Activated CD4-positive, alpha-beta T cell treated with anti-CD3 and anti-CD28 coated beads, Interleukin-2, amount 50 U/mL, for 24 hours (primary cell): ENCODE results near the gene PRAMEF17.
"Not testable (repeated sequence)": the region's sequence is repeated elsewhere in the genome, so short reads cannot be mapped to it uniquely, and the experiment has no call there.

Experiments
- DNase-seq, 2 donors: peaks; one replicate each; pipeline ENCODE4 v3.0.0-alpha.2; 2020; ENCODE audit warnings: low read depth in 1 of 2, low spot score in 1 of 2

PRAMEF17 gene, protein sequence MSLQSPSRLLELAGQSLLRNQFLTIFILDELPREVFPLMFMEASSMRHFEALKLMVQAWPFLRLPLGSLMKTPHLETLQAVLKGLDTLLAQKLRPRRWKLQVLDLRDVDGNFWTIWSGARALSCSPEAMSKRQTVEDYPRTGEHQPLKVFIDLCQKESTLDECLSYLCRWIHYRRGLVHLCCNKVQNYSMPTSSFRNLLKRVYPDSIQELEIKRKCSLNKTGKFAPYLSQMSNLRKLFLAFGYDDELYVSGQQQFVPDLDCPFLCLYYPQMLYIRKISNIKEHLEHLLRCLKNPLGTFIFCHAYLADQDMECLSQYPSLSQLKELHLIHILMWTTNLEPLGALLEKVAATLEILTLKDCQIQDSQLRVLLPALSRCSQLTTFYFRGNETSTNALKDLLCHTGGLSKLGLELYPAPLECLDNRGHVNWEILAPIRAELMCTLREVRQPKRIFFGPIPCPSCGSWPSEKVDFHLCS

DNA sequence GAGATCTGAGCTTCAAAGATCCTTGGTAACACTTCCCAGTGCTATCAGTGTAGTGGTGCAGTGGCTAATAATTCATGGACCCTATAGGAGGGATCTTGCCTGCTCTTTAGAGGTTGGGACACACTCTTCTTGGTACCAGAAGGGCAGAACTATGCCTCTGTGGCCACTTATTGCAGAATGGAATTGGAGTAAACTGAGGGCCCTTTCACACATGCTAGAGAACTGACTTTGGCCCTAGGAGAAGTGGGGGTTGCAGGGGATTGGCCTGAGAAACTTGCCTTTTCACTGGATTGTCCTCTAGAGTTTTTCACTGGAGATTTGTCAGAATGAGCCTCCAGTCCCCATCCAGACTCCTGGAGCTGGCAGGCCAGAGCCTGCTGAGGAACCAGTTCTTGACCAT is at the start of gene PRAMEF17:
TSS of gene PRAMEF17 (plus strand) at position 301 of the 400 bp plus-strand sequence. CDS start at position 327, 26 bp downstream.
- DNase-seq: not testable (repeated sequence)

DNA sequence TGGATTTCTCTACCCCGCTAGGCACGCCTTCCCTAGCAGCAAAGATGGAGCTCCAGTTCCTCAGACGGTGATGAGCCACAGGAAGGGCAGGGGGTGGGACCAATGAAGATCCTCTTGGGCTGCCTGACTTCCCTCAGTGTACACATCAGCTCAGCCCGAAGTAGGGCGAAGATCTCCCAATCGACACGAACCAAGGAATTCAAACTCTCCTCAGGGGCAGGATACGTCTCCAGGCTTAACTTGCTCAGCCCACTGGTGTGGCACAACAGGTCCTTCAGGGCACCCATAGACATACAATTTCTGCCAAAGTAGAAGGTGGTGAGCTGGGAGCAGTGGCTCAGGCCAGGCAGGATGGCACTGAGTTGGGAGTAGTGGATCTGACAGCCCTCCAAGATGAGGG is 46.9 kb upstream of the PRAMEF17 start:
- DNase-seq: not testable (repeated sequence)

- not testable (repeated sequence) for DNase-seq
Measured at GRCh38 chr1:13347034-13347433, 42.4 kb upstream of the PRAMEF17 start, which contains the start of gene PRAMEF14. Gene PRAMEF14 (minus strand): TSS chr1:13347134. CDS start chr1:13345314, 1,820 bp downstream.

- not testable (repeated sequence) for DNase-seq
Measured at GRCh38 chr1:13353476-13353875, 36.0 kb upstream of the PRAMEF17 start.

- DNase-seq: not testable (repeated sequence)
Measured at GRCh38 chr1:13354475-13354874, 35.0 kb upstream of the PRAMEF17 start.

DNA sequence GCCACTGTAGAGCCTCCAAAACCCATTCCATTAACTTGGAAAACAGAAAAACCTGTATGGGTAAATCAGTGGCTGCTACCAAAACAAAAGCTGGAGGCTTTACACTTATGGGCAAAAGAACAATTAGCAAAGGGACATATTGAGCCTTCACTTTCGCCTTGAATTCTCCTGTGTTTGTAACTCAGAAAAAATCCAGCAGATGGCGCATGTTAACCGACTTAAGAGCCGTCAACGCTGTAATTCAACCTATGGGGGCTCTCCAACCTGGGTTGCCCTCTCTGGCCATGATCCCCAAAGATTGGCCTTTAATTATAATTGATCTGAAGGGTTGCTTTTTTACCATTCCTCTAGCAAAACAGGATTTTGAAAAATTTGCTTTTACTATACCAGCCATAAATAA is 32.7 kb upstream of the PRAMEF17 start:
- peak in 1 of 2 donors; percentile 28 for DNase-seq

- not testable (repeated sequence) for DNase-seq
Measured at GRCh38 chr1:13362364-13362763, 27.1 kb upstream of the PRAMEF17 start.

GRCh38 chr1:13364928-13365327 is 24.5 kb upstream of the PRAMEF17 start:
- not testable (repeated sequence) for DNase-seq

GRCh38 chr1:13366536-13366935 is 22.9 kb upstream of the PRAMEF17 start:
- not testable (repeated sequence) for DNase-seq

DNA sequence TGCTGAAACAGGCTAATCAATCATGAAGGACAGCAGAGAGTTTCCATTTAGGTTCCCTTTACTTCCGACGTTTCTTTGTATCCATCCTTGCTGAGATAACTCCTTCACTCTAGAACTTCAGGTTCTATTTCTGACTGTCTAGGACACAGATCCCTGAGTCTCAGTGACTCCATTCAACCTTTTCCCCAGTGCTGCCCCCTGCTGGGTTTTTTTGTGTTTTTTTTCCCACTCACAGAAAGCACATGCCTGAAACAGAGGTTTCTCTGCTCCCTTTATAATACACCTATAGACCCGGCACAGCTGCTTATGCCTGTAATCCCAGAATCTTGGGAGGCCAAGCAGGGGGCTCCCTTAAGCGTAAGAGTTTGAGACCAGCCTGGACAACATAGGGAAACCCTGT is 20.9 kb upstream of the PRAMEF17 start:
- peak in 1 of 2 donors; percentile 3 for DNase-seq

GRCh38 chr1:13378983-13379382 is 10.4 kb upstream of the PRAMEF17 start:
- DNase-seq: not testable (repeated sequence)

GRCh38 chr1:13380380-13380779 is 9.1 kb upstream of the PRAMEF17 start:
- not testable (repeated sequence) for DNase-seq

DNA sequence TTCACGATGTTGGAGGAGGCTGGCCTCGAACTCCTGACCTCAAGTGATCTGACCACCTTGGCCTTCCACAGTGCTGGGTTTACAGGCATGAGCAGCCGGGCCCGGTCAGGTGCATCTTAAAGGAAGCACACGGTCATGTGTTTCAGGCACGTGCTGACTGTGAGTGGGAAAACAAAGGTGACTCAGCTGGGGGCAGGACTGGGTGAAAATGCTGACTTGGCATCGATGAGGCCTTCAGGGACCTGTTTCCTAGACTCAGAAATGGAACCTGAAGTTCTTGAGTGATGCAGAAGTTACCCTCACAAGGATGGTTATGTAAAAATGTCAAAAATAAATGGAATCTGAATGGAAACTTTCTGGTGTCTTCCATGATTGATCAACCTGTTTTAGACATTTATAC is 3.6 kb downstream of the PRAMEF17 start:
- not testable (repeated sequence) for DNase-seq

- DNase-seq: not testable (repeated sequence)
Measured at GRCh38 chr1:13394761-13395160, 5.3 kb downstream of the PRAMEF17 start.

DNA sequence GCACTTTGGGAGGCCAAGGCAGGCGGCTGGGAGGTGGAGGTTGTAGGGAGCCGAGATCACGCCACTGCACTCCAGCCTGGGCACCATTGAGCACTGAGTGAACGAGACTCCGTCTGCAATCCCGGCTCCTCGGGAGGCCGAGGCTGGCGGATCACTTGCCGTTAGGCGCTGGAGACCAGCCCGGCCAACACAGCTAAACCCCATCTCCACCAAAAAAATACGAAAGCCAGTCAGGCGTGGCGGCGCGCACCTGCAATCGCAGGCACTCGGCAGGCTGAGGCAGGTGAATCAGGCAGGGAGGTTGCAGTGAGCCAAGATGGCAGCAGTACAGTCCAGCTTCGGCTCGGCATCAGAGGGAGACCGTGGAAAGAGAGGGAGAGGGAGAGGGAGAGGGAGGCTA is 5.9 kb downstream of the PRAMEF17 start:
- not testable (repeated sequence) for DNase-seq

GRCh38 chr1:13407811-13408210 is 18.4 kb downstream of the PRAMEF17 start:
- DNase-seq: no peak

DNA sequence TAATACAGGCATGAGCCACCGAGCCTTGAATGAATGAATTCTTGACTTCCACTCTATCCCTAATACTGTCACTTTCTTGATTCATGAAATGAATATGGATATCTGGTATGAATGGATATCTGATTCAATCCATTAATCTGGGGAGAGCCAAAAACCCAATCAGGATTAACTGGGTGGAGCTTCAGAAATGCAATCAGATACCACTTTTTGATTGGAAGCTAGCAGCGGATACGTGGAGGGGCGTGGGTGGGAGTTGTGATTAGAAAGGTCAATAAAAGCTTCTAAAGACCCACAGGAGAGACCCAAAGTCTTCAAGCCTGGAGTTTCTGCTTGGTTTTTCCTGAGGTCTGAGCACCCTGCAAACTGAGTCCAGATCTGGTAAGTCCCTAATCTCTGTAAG is 20.7 kb downstream of the PRAMEF17 start, which contains the start of gene PRAMEF20:
TSS of gene PRAMEF20 (plus strand) at position 301 of the 400 bp plus-strand sequence. CDS start 5,905 bp downstream, outside the sequence.
- not testable (repeated sequence) for DNase-seq

DNA sequence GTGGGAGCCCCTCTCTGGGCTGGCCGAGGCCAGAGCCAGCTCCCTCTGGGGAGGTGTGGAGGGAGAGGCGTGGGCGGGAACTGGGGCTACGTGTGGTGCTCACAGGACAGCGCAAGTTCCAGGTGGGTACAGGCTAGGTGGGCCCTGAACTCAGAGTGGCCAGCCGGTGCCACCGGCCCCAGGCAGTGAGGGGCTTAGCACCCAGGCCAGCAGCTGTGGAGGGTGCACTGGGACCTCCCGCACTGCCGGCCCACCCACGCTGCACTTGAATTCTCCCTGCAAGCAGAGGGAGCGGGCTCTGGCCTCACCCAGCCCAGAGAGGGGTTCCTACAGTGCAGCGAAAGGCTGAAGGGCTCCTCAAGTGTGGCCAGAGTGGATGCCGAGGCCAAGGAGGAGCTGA is 41.1 kb downstream of the PRAMEF17 start:
- DNase-seq: no peak

DNA sequence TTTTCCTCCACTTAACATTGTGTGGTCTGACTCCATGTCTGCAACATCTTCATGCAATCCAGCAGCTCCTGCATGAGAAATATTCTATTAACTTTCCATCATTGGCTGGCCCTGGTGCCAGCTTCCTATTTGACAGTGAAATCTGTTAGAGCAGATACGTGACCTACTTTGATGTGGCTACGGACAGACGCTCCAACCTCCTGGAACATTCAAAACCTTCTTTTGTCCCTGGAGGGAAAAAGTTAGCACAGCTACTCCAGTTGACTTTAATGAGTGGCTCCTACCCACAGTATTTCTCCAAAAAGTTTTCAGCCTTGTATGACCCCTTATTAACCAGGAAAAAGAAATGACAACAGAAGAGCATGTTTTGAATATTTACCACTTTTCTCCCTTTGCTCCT is 42.8 kb downstream of the PRAMEF17 start:
- DNase-seq: no peak

- DNase-seq: not testable (repeated sequence)
Measured at GRCh38 chr1:13433694-13434358, 44.4 kb downstream of the PRAMEF17 start.

DNA sequence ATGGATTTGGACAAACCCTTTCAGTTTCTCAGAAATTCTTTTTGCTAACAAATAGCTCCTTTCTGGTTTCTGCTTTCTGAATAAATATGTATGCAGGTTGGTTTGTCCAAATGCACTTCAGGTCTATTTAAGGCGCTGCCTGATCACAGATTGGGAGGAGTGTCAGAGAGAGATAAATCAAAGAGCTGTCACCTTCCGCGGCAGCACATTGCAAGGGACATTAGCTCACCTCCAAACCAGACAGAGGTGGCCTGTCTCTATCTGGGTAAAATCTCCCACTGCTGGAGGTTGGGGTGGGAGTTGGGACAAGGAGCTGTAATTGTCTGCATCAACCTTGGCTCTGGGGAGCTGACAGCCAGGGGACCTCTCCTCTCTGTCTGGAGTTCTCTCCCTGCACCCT is 46.0 kb downstream of the PRAMEF17 start:
- no peak for DNase-seq
